MCF 10A (cell line): ENCODE data around the gene PDZRN4. TPM values are rescaled to one million over a fixed set of nuclear protein-coding genes. Genes with fewer than 3 reads are reported as not detected.

Experiments used
- BruUV-seq: library from RNA; stranded (reverse); fragments of 400-500 nt; replicated peaks from 2 replicates; lab custom pipeline; 2021; lab: Mats Ljungman, UMichigan
- CTCF ChIA-PET: fragments of 300-600 bp; sonication (Branson Sonifier 250); formaldehyde crosslinking; extraction: SDS; loops from one replicate; lab custom pipeline; 2021; ENCODE audit warnings: antibody characterized with exemption, inconsistent platforms; lab: Yijun Ruan, JAX
- POLR2A ChIA-PET: fragments of 300-600, 350-650 bp; sonication (Branson Sonifier 250); formaldehyde crosslinking; extraction: SDS; loops from one replicate; lab custom pipeline; 2020; ENCODE audit warnings: antibody characterized with exemption, inconsistent platforms; lab: Yijun Ruan, JAX
- DNase-seq: peaks from one replicate; pipeline ENCODE4 v3.0.0-alpha.2; 2018; ENCODE audit not compliant: unreplicated experiment
- H3K27ac Mint-ChIP-seq: one replicate; pipeline ENCODE4 v1.8.0; 2022; ENCODE audit warnings: mild to moderate bottlenecking, low read depth, mixed read lengths; ENCODE audit not compliant: unreplicated experiment
- H3K27me3 Mint-ChIP-seq: one replicate; pipeline ENCODE4 v1.8.0; 2022; ENCODE audit warnings: mixed read lengths; ENCODE audit not compliant: insufficient read depth, unreplicated experiment
- H3K36me3 Mint-ChIP-seq: one replicate; pipeline ENCODE4 v1.8.0; 2022; ENCODE audit warnings: mild to moderate bottlenecking, moderate library complexity, mixed read lengths; ENCODE audit not compliant: insufficient read depth, unreplicated experiment
- H3K4me1 Mint-ChIP-seq: one replicate; pipeline ENCODE4 v1.8.0; 2022; ENCODE audit warnings: mixed read lengths; ENCODE audit not compliant: insufficient read depth, unreplicated experiment
- H3K4me3 Mint-ChIP-seq: one replicate; pipeline ENCODE4 v1.8.0; 2022; ENCODE audit warnings: mild to moderate bottlenecking, moderate library complexity, mixed read lengths; ENCODE audit not compliant: unreplicated experiment
- H3K9me3 Mint-ChIP-seq: one replicate; pipeline ENCODE4 v1.8.0; 2022; ENCODE audit warnings: mixed read lengths; ENCODE audit not compliant: unreplicated experiment
- CTCF ChIP-seq: fragments of 200-600 bp; IDR thresholded peaks from one replicate; pipeline ENCODE4 v1.8.0; 2022; ENCODE audit warnings: antibody characterized with exemption, mild to moderate bottlenecking; ENCODE audit not compliant: unreplicated experiment
- intact Hi-C: fragments of 100-400 bp; cut with micrococcal nuclease; formaldehyde crosslinking; loops from 2 replicates; pipeline ENCODE4 v1.14.1; 2022
- total RNA-seq: library from RNA; stranded (reverse); gene quantifications from 2 replicates; pipeline ENCODE4 v1.2.3, GENCODE V29; 2022

Gene PDZRN4
- total RNA-seq, 1 experiment from 2014 or later: not detected

- intact Hi-C loops: no loop called here
- no peak for DNase-seq
- Mint-ChIP-seq H3K9me3 (no peaks in the 10 kb centered on the region), H3K4me1 (no peaks in the 10 kb centered on the region), H3K27me3 (peaks cover 28% of the 10 kb centered on the region), H3K27ac (no peak overlapping the region), H3K36me3 (no peaks in the 10 kb centered on the region), H3K4me3 (no peak overlapping the region)
- POLR2A ChIA-PET: no interaction called here
- no peak for TF ChIP-seq CTCF
- CTCF ChIA-PET: no interaction called here
- BruUV-seq: no TSS peak
Measured at GRCh38 chr12:41407232-41407799, 219.2 kb downstream of the PDZRN4 start.

- no peaks in the 10 kb centered on the region for H3K9me3 Mint-ChIP-seq
- intact Hi-C loops: no loop called here
- H3K36me3 Mint-ChIP-seq: no peaks in the 10 kb centered on the region
- peaks cover 28% of the 10 kb centered on the region for H3K27me3 Mint-ChIP-seq
- no peak overlapping the region for H3K4me3 Mint-ChIP-seq
- no TSS peak for BruUV-seq
- no peaks in the 10 kb centered on the region for H3K4me1 Mint-ChIP-seq
- ChIA-PET CTCF (no interaction called here), POLR2A (no interaction called here)
- no peak for DNase-seq
- TF ChIP-seq CTCF: no peak
- H3K27ac Mint-ChIP-seq: no peak overlapping the region
Measured at GRCh38 chr12:41409628-41410027, 221.5 kb downstream of the PDZRN4 start.

- Mint-ChIP-seq H3K4me1 (no peaks in the 10 kb centered on the region), H3K27me3 (peaks cover 34% of the 10 kb centered on the region), H3K27ac (no peak overlapping the region), H3K4me3 (no peak overlapping the region), H3K36me3 (no peaks in the 10 kb centered on the region), H3K9me3 (no peaks in the 10 kb centered on the region)
- TF ChIP-seq CTCF: no peak
- intact Hi-C loops: no loop called here
- ChIA-PET CTCF (no interaction called here), POLR2A (no interaction called here)
- no peak for DNase-seq
- no TSS peak for BruUV-seq
Measured at GRCh38 chr12:41418586-41418985, 230.5 kb downstream of the PDZRN4 start.

GRCh38 chr12:41419131-41419893 is 231.2 kb downstream of the PDZRN4 start:
- Mint-ChIP-seq H3K4me3 (no peak overlapping the region), H3K27ac (no peak overlapping the region), H3K4me1 (no peaks in the 10 kb centered on the region), H3K9me3 (no peaks in the 10 kb centered on the region), H3K27me3 (peaks cover 35% of the 10 kb centered on the region), H3K36me3 (no peaks in the 10 kb centered on the region)
- intact Hi-C loops: no loop called here
- CTCF ChIA-PET: no interaction called here
- no TSS peak for BruUV-seq
- no peak for DNase-seq
- no peak for TF ChIP-seq CTCF
- POLR2A ChIA-PET: no interaction called here
